K562 (cell line): ENCODE measurements around the gene WNK1. TPM values are rescaled to one million over a fixed set of nuclear protein-coding genes. Genes with fewer than 3 reads are reported as not detected.
A peak's percentile ranks its signal among the peaks of the same experiment; 100 is the strongest.

Source experiments
- ATAC-seq: fragments of 200-7000 bp; cut with Tn5 transposase; 3 replicates; pipeline ENCODE4 v1.9.1; 2020; ENCODE audit warnings: moderate library complexity
- BruUV-seq: library from RNA; stranded (reverse); fragments of 400-500 nt; replicated peaks from 2 replicates; lab custom pipeline; 2021; lab: Mats Ljungman, UMichigan
- CTCF ChIA-PET: fragments of 300-600 bp; formaldehyde crosslinking; extraction: SDS; loops from one replicate; lab custom pipeline; 2021; ENCODE audit warnings: low intra/inter-chr PET ratio; lab: Yijun Ruan, JAX
- POLR2A ChIA-PET: fragments of 300-600, 350-650 bp; sonication (Branson Sonifier 250); formaldehyde crosslinking; extraction: SDS; loops from one replicate; lab custom pipeline; 2021; ENCODE audit warnings: antibody characterized with exemption, inconsistent platforms; lab: Yijun Ruan, JAX
- DNase-seq, 4 experiments: peaks; one replicate each; pipeline versions ENCODE4 v3.0.0 to v3.0.0-alpha.2; 2011 to 2018; ENCODE audit warnings: low spot score in 3 of 4, mixed read lengths in 3 of 4; ENCODE audit errors: extremely low read depth in 1 of 4
- FAIRE-seq: peaks from 2 replicates; lab custom pipeline; 2011; peaks lifted over from hg19 to GRCh38; lab: Jason Lieb, UNC
- H2AFZ ChIP-seq: 2 replicates; pipeline ENCODE4 v1.6.0; 2011; ENCODE audit warnings: low read depth, low read length, control low read depth, inconsistent platforms
- H3K27ac ChIP-seq: fragments of 200-600 bp; 3 replicates; pipeline ENCODE4 v1.8.0; 2011; ENCODE audit warnings: low read depth, mild to moderate bottlenecking, control low read depth, inconsistent platforms, low read length, moderate library complexity, mixed read lengths; ENCODE audit errors: extremely low read depth
- H3K27me3 ChIP-seq, 2 experiments: fragments of 300-600 bp in 1 of 2; 2 replicates in 1 of 2; 3 replicates in 1 of 2; pipeline versions ENCODE4 v1.6.0 to v1.8.0; 2011; ENCODE audit warnings: inconsistent platforms in 2 of 2, low read length in 2 of 2, mild to moderate bottlenecking in 1 of 2, mixed read lengths in 1 of 2, moderate library complexity in 1 of 2; ENCODE audit not compliant: control insufficient read depth in 2 of 2, insufficient read depth in 2 of 2
- H3K36me3 ChIP-seq: fragments of 300-600 bp; 3 replicates; pipeline ENCODE4 v1.8.0; 2011; ENCODE audit warnings: mild to moderate bottlenecking, low read length, inconsistent platforms; ENCODE audit not compliant: control insufficient read depth, insufficient read depth
- H3K4me1 ChIP-seq, 2 experiments: fragments of 200-600 bp in 1 of 2; replicated peaks in 1 of 2; 2 replicates in 1 of 2; 3 replicates in 1 of 2; pipeline versions ENCODE4 v1.5.1 to v1.8.0; 2011; ENCODE audit warnings: inconsistent platforms in 2 of 2, low read length in 2 of 2, mild to moderate bottlenecking in 1 of 2, mixed read lengths in 1 of 2, moderate library complexity in 1 of 2; ENCODE audit not compliant: control insufficient read depth in 2 of 2, insufficient read depth in 2 of 2
- H3K4me2 ChIP-seq: 2 replicates; pipeline ENCODE4 v1.6.1; 2011; ENCODE audit warnings: low read length, control low read depth, inconsistent platforms, mixed read lengths; ENCODE audit not compliant: insufficient read depth
- H3K4me3 ChIP-seq: fragments of 200-600 bp; sonication (generic), shearing (Covaris generic); 2 replicates; pipeline ENCODE4 v1.5.1; 2016; ENCODE audit warnings: control low read depth, inconsistent platforms
- H3K79me2 ChIP-seq: fragments of 200-600 bp; 3 replicates; pipeline ENCODE4 v1.8.0; 2011; ENCODE audit warnings: low read length, inconsistent platforms; ENCODE audit not compliant: control insufficient read depth, insufficient read depth
- H3K9ac ChIP-seq, 2 experiments: 2 replicates each; pipeline versions ENCODE4 v1.6.0 to v1.6.1; 2011; ENCODE audit warnings: low read depth in 2 of 2, low read length in 2 of 2, control low read depth in 1 of 2, inconsistent platforms in 1 of 2, mild to moderate bottlenecking in 1 of 2, mixed read lengths in 1 of 2; ENCODE audit not compliant: insufficient read depth in 1 of 2
- H3K9me1 ChIP-seq: one replicate; pipeline ENCODE4 v1.6.0; 2011; ENCODE audit warnings: inconsistent platforms, mild to moderate bottlenecking, low read length, moderate library complexity; ENCODE audit not compliant: control insufficient read depth, insufficient read depth
- H3K9me3 ChIP-seq: replicated peaks from 2 replicates; pipeline ENCODE4 v1.5.1; 2011; ENCODE audit warnings: low read depth, low read length, inconsistent platforms; ENCODE audit not compliant: control insufficient read depth, insufficient read depth
- H4K20me1 ChIP-seq: replicated peaks from 2 replicates; pipeline ENCODE4 v1.6.1; 2011; ENCODE audit warnings: low read length, inconsistent platforms, mixed read lengths; ENCODE audit not compliant: control insufficient read depth, insufficient read depth
- FOXK2 ChIP-seq, 2 experiments: fragments of 450-650 bp; IDR thresholded peaks in 1 of 2; conservative IDR thresholded peaks in 1 of 2; 2 replicates each; pipeline ENCODE4 v1.6.1; 2016; ENCODE audit warnings: low read depth in 2 of 2, mild to moderate bottlenecking in 1 of 2
- MEF2D ChIP-seq: conservative IDR thresholded peaks from 2 replicates; pipeline ENCODE4 v1.6.1; 2016; ENCODE audit warnings: low read depth, missing genetic modification characterization, missing compliant biosample characterization
- MXI1 ChIP-seq: IDR thresholded peaks from 2 replicates; pipeline ENCODE4 v1.6.1; 2011; ENCODE audit warnings: low read depth, mild to moderate bottlenecking, improper control_type of control experiment, low read length
- REST ChIP-seq, 2 experiments: fragments of 450-650 bp; formaldehyde crosslinking in 1 of 2; IDR thresholded peaks; 2 replicates each; pipeline versions ENCODE4 v1.4.0 to v1.6.1; 2014 to 2020; ENCODE audit warnings: mild to moderate bottlenecking in 2 of 2, borderline replicate concordance in 1 of 2, low read depth in 1 of 2
- SAFB ChIP-seq: fragments of 200-400 bp; formaldehyde crosslinking; IDR thresholded peaks from 2 replicates; pipeline ENCODE4 v1.6.1; 2017; ENCODE audit warnings: low read depth, low read length, borderline replicate concordance
- SNAPC5 ChIP-seq: fragments of 250-450 bp; sonication (Bioruptor Pico); IDR thresholded peaks from 2 replicates; pipeline ENCODE4 v1.8.0; 2021; ENCODE audit warnings: moderate library complexity, mild to moderate bottlenecking, inconsistent platforms
- STAT5B ChIP-seq: fragments of 250-450 bp; sonication (Bioruptor Pico); IDR thresholded peaks from 2 replicates; pipeline ENCODE4 v1.8.0; 2021; ENCODE audit warnings: mild to moderate bottlenecking, inconsistent platforms
- ZBTB2 ChIP-seq: fragments of 450-650 bp; IDR thresholded peaks from 2 replicates; pipeline ENCODE4 v1.6.1; 2016; ENCODE audit warnings: antibody characterized with exemption
- ZKSCAN8 ChIP-seq: fragments of 200-800 bp; sonication (Bioruptor generic); IDR thresholded peaks from 2 replicates; pipeline ENCODE4 v1.6.1; 2016; ENCODE audit warnings: missing genetic modification characterization, missing compliant biosample characterization
- ZNF263 ChIP-seq: sonication (generic); formaldehyde crosslinking; IDR thresholded peaks from 2 replicates; pipeline ENCODE4 v1.8.0; 2022; ENCODE audit warnings: mild to moderate bottlenecking, missing genetic modification reagents, borderline replicate concordance
- WGBS: fragments of 100-300 bp; shearing (Covaris generic); methylation state at CpG from one replicate; pipeline ENCODE4 v1.1.6; 2016; ENCODE audit warnings: low coverage, mixed read lengths; ENCODE audit not compliant: insufficient coverage; ENCODE audit errors: missing lambda C conversion rate; 5-methylcytosine and 5-hydroxymethylcytosine counted together
- in situ Hi-C: fragments of 300-500 bp; cut with MboI; formaldehyde crosslinking; loops from 4 replicates; pipeline ENCODE4 v1.15.0; 2018; ENCODE audit warnings: inconsistent platforms, mixed read lengths
- intact Hi-C: fragments of 100-400 bp; cut with micrococcal nuclease; formaldehyde crosslinking; loops from 2 replicates; pipeline ENCODE4 v1.14.2; 2022
- polyA plus RNA-seq, 8 experiments: library from polyadenylated mRNA; depleted of rRNA in 4 of 8; stranded (reverse) in 5 of 8; unstranded in 3 of 8; fragments of >200 nt; fragmentation: Nextera tagmentation in 2 of 8; fragmentation: Illumina TruSeq in 1 of 8; extraction: Ambion mirVana in 2 of 8; extraction: Trizol in 1 of 8; gene quantifications; 2 replicates each; pipeline versions ENCODE4 v1.2.1 to v1.2.3, GENCODE V29; 2011 to 2014; ENCODE audit warnings: inconsistent platforms in 1 of 8, missing spikeins in 1 of 8
- total RNA-seq, 7 experiments: library from RNA; depleted of rRNA in 6 of 7; stranded (reverse); fragments of >200 nt in 6 of 7; fragmentation: Illumina TruSeq in 2 of 7; extraction: Trizol in 2 of 7; gene quantifications; 2 replicates each; pipeline versions ENCODE4 v1.2.1 to v1.2.3, GENCODE V29; 2011 to 2021; ENCODE audit warnings: low replicate concordance in 1 of 7

The WNK1 gene
- total and polyA plus RNA-seq, 9 of the 15 experiments (the other 6 are each of a cell fraction or from before 2014, with no cell fraction given): 4.3 to 73.9 (median 31.0) TPM

GRCh38 chr12:949453-950191 lies 197.2 kb downstream of the WNK1 start, which contains the start of gene RAD52 (continued):
- TF ChIP-seq ZNF263 (CRISPR knock-in tag) (no peak), SNAPC5 (CRISPR knock-in tag) (no peak), FOXK2 (conservative IDR thresholded peaks at IDR 0.05 in 1 of 2, IDR thresholded peaks at IDR 0.05 in 1 of 2; ENCODE audit: low read depth in 2 of 2) (peak; percentile 64 to 78; a peak in 3 of 4 replicates), STAT5B (no peak), SAFB (peak; percentile 82; the same call in 1 of the 2 replicates), ZBTB2 (peak; percentile 59; the same call in 1 of the 2 replicates), MXI1 (no peak), MEF2D (tag) (0 out of 2 replicates have a peak, but pooled peaks have one; percentile 47)

- no peak overlapping the region for H3K9ac ChIP-seq
- H3K36me3 ChIP-seq: no peaks in the 10 kb centered on the region
- no peak overlapping the region for H2AFZ ChIP-seq
- no peaks in the 10 kb centered on the region for H3K9me3 ChIP-seq
- WGBS: 43% methylated on average over 1 of the region's 1 CpG
- no peaks in the 10 kb centered on the region for H3K9me1 ChIP-seq
- POLR2A ChIA-PET: no interaction called here
- DNase-seq: no peak
- CTCF ChIA-PET: no interaction called here
- peaks cover 29% of the 10 kb centered on the region for H3K79me2 ChIP-seq
- BruUV-seq: no TSS peak
- intact Hi-C loops: no loop called here
- in situ Hi-C loops: no loop called here
- ATAC-seq: no peak
- no peak for FAIRE-seq
- H3K27me3 ChIP-seq: no peaks in the 10 kb centered on the region
- H3K4me1 ChIP-seq: peaks cover 2 to 8% of the 10 kb centered on the region in 2 experiments; a peak in 4 of 5 replicates
- H3K27ac ChIP-seq: no peak overlapping the region
- H3K4me2 ChIP-seq: no peak overlapping the region
- no peaks in the 10 kb centered on the region for H4K20me1 ChIP-seq
- H3K4me3 ChIP-seq: no peak overlapping the region
- TF ChIP-seq ZKSCAN8 (CRISPR knock-in tag): no peak
- TF ChIP-seq REST (IDR thresholded peaks at IDR 0.05; ENCODE audit: borderline replicate concordance): no peak
- no peak for TF ChIP-seq REST (CRISPR knock-in tag; IDR thresholded peaks at IDR 0.05; ENCODE audit: low read depth)
- no peak for TF ChIP-seq STAT5B
Measured at GRCh38 chr12:951176-951575, 198.8 kb downstream of the WNK1 start.
